GM12891 (cell line): Measurements from ENCODE around the gene ITGB6.

Source experiments
- POLR2A ChIP-seq: IDR thresholded peaks from 2 replicates; pipeline ENCODE4 v1.6.1; 2011; ENCODE audit warnings: low read depth, low read length, control low read depth
- POLR2AphosphoS5 ChIP-seq: IDR thresholded peaks from 2 replicates; pipeline ENCODE4 v1.6.1; 2011; ENCODE audit warnings: low read depth, low read length, control low read depth
- POU2F2 ChIP-seq: IDR thresholded peaks from 2 replicates; pipeline ENCODE4 v1.6.1; 2011; ENCODE audit warnings: low read depth, mild to moderate bottlenecking, control low read depth, low read length, moderate library complexity
- SPI1 ChIP-seq: IDR thresholded peaks from 2 replicates; pipeline ENCODE4 v1.6.1; 2011; ENCODE audit warnings: low read depth, low read length, control low read depth
- TAF1 ChIP-seq: IDR thresholded peaks from 2 replicates; pipeline ENCODE4 v1.6.1; 2011; ENCODE audit warnings: low read depth, low read length, control low read depth

DNA sequence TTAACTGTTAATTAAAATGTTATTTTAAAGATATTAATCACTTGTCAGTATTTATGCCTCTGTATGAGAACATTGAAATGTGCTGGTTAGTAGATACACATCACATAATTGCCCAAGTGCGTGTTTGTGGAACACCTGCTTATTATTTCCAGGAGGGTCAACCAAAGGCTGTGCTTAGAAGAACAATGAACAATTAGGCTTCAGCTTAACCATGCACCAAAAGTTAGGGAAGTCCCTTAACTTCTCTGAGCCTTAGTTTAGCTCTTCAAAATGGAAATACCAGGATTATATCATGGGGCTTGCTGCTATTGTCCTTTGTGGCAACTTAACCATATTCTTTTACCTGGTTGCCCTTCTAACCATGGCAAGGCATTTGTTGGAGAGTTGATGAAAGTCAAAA is 94.7 kb downstream of the ITGB6 start:
- TF ChIP-seq POLR2A (no peak), POLR2AphosphoS5 (no peak), TAF1 (no peak), POU2F2 (no peak), SPI1 (no peak)
